Left ventricle myocardium inferior (tissue), 1 donor: ENCODE data around the gene ONECUT3. TPM values are rescaled to one million over a fixed set of nuclear protein-coding genes. Genes with fewer than 3 reads are reported as not detected.
"Not testable (repeated sequence)": the region's sequence is repeated elsewhere in the genome, so short reads cannot be mapped to it uniquely, and the experiment has no call there.

ENCODE experiments used
- DNase-seq: peaks from one replicate; pipeline ENCODE4 v3.0.0-alpha.2; 2020
- H3K27ac ChIP-seq: fragments of 200-600 bp; replicated peaks from 2 replicates; pipeline ENCODE4 v1.8.0; 2021
- H3K27me3 ChIP-seq: fragments of 200-600 bp; 2 replicates; pipeline ENCODE4 v1.8.0; 2021; ENCODE audit warnings: low read depth
- H3K36me3 ChIP-seq: fragments of 200-600 bp; 2 replicates; pipeline ENCODE4 v1.8.0; 2021
- H3K4me1 ChIP-seq: fragments of 200-600 bp; 2 replicates; pipeline ENCODE4 v1.8.0; 2021
- H3K4me3 ChIP-seq: fragments of 200-600 bp; 2 replicates; pipeline ENCODE4 v1.8.0; 2021; ENCODE audit warnings: mild to moderate bottlenecking, moderate library complexity
- H3K9me3 ChIP-seq: fragments of 200-600 bp; replicated peaks from 2 replicates; pipeline ENCODE4 v1.8.0; 2021
- intact Hi-C: fragments of 100-400 bp; cut with micrococcal nuclease; formaldehyde crosslinking; loops from one replicate; pipeline ENCODE4 v1.11.0; 2022
- long read RNA-seq: library from polyadenylated mRNA; unstranded; transcript quantifications from one replicate; pipeline ENCODE4 v2.0.0, GENCODE V29; 2021
- total RNA-seq: library from RNA; stranded (reverse); fragmentation: NEBNext Ultra II Directional; extraction: Animal tissue kit (Norgen Biotek cat#: 25700); gene quantifications from one replicate; pipeline ENCODE4 v1.2.1, GENCODE V29; 2021
- TF ChIP-seq, protein P1 (sequence below): fragments of 200-600 bp; IDR thresholded peaks from 2 replicates; pipeline ENCODE4 v1.8.0; 2021; ENCODE audit warnings: antibody characterized with exemption, mild to moderate bottlenecking, borderline replicate concordance
- donor health status: DM: no; HTN: yes; CAD: no; lungs with severe emphysema.

Gene ONECUT3
- not detected for total RNA-seq
- long read RNA-seq = 0 reads

DNA sequence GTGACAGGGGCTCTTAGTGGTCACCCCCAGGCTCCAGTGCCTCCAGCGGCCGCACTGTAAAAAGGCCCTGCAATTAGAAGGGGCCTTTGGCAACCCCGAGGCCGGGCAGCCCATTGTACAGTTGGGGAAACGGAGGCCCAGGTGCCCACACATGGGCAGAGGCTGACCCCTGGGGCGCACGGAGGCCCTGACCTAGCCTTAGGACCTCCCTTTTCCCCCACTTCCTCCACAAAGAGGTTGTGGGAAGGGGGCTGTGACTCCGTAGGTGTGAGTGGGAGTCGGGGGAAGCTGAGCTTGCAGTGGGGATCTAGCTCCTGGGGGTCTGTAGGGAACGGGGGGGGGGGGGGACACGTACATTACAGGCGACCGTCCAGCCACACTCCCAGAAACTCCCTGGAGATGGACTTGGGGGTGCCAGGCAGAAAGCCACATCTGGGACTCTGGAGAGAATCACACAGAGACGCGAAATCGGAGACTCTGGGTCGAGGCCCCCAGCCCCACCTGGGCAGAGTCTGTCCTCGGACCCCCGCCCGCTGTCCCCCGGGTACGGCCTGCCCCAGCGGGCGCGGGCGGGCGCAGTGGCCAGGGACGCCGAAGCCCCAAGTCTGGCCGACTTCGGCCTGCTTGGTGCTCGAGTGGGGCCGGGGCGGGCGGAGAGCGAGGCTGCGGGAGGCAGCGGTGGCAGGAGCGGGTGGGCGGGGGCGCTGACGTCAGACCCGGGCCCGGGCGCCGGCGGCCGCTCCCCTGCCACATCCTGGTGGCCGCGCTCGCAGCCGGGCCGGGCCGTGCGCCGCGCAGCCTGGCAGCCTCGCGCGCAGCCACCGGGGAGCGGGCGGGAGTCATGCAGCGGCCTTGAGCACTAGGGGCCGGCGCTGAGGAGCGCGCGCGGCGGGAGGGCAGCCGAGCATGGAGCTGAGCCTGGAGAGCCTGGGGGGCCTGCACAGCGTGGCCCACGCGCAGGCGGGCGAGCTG lies at the start of gene ONECUT3:
ONECUT3 (plus strand) TSS at position 750 of the 972 bp plus-strand sequence; CDS start at position 907, 157 bp downstream.
- Histone ChIP-seq H3K27ac (no peak within 1 kb of the TSS), H3K4me1 (peaks cover 48% of the 10 kb centered on the region), H3K9me3 (no peaks in the 10 kb centered on the region), H3K4me3 (no peak within 1 kb of the TSS), H3K27me3 (peaks cover 95% of the 10 kb centered on the region), H3K36me3 (no peaks in the 10 kb centered on the region)
- TF ChIP-seq, protein P1, sequence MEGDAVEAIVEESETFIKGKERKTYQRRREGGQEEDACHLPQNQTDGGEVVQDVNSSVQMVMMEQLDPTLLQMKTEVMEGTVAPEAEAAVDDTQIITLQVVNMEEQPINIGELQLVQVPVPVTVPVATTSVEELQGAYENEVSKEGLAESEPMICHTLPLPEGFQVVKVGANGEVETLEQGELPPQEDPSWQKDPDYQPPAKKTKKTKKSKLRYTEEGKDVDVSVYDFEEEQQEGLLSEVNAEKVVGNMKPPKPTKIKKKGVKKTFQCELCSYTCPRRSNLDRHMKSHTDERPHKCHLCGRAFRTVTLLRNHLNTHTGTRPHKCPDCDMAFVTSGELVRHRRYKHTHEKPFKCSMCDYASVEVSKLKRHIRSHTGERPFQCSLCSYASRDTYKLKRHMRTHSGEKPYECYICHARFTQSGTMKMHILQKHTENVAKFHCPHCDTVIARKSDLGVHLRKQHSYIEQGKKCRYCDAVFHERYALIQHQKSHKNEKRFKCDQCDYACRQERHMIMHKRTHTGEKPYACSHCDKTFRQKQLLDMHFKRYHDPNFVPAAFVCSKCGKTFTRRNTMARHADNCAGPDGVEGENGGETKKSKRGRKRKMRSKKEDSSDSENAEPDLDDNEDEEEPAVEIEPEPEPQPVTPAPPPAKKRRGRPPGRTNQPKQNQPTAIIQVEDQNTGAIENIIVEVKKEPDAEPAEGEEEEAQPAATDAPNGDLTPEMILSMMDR = no peak
- no peak for DNase-seq
- intact Hi-C loops = no loop called here

DNA sequence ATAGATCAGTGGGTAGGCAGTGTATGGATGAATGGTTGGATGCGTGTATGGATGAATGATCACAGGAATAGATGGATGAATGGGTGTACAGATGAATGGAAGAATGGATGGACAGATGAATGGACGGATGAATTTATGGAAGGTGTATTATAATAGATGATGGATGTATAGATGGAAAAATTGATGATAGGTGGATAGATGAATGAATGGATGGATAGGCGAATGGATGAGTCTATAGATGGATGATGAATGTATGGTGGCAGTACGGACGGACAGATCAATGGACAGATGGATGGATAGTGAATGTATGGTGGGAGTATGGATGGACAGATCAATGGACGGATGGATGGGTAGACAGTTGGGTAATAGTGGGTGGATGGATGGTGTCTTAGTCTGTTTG lies 49.0 kb upstream of the ONECUT3 start:
- Histone ChIP-seq H3K4me3 (no peak overlapping the region), H3K27me3 (peaks cover 87% of the 10 kb centered on the region)
- intact Hi-C loops = no loop called here

DNA sequence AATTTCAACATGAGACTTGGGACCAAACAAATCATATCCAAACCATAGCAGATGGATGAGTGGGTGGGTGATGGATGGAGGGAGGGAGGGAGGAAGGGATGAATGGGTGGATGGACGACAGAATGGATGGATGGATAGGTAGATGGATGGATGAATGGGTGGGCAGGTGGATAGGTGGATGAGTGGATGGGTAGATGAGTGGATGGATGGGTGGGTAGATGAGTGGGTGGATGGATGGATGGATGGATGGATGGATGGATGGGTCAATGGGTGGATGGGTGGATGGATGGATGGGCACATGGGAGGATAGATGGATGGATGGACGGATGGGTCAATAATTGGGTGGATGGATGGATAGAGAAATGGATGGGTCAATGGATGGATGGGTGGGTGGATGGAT lies 47.9 kb upstream of the ONECUT3 start:
- Histone ChIP-seq H3K4me3 (no peak overlapping the region), H3K4me1 (no peaks in the 10 kb centered on the region), H3K36me3 (no peaks in the 10 kb centered on the region), H3K9me3 (no peaks in the 10 kb centered on the region), H3K27me3 (peaks cover 87% of the 10 kb centered on the region), H3K27ac (no peak overlapping the region)
- no peak for DNase-seq
- TF ChIP-seq, protein P1 = no peak
- intact Hi-C loops = no loop called here

More for the DNA sequence above, 49.0 kb upstream of the ONECUT3 start:
- no peaks in the 10 kb centered on the region for H3K36me3 ChIP-seq
- TF ChIP-seq, protein P1 = no peak
- no peaks in the 10 kb centered on the region for H3K9me3 ChIP-seq
- H3K27ac ChIP-seq = no peak overlapping the region
- no peaks in the 10 kb centered on the region for H3K4me1 ChIP-seq
- DNase-seq = no peak

DNA sequence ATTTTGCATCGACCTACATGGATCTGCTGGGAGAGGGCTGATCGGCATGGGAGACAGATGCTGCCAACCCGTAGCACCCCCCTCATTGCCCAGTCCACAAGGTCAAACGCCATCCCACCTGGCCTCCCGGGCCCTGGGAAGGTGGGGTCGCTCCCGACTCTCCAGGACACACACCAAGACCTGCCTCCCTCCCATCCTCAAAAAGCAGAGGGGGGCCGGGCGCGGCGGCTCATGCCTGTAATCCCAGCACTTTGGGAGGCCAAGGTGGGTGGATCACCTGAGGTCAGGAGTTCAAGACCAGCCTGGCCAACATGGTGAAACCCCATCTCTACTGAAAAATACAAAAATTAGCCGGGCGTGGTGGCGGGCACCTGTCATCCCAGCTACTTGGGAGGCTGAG lies 46.7 kb upstream of the ONECUT3 start:
- intact Hi-C loops, DNase-seq, H3K4me3 ChIP-seq, H3K27ac ChIP-seq, H3K4me1 ChIP-seq, H3K36me3 ChIP-seq, H3K9me3 ChIP-seq: not testable (repeated sequence)
- H3K27me3 ChIP-seq = peaks cover 87% of the 10 kb centered on the region

DNA sequence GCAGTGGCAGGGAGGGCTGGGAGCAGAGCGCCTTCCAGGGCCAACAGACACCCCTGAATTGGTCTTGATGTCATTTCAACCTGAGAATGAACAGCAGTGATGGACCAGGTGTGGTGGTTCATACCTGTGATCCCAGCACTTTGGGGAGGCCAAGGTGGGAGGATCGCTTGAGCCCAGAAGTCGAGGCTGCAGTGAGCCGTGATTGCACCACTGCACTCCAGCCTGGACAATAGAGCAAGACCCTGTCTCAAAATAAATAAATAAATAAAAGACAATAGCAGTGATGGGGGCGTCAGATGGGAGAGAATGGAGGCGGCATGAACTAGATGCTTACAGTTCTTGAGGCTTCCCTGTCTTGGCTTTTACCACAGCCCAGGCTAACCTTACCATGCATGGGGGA lies 46.1 kb upstream of the ONECUT3 start:
- intact Hi-C loops = no loop called here
- H3K4me1 ChIP-seq = no peaks in the 10 kb centered on the region
- DNase-seq = no peak
- no peak overlapping the region for H3K27ac ChIP-seq
- H3K9me3 ChIP-seq = no peaks in the 10 kb centered on the region
- H3K4me3 ChIP-seq = no peak overlapping the region
- H3K36me3 ChIP-seq = no peaks in the 10 kb centered on the region
- peaks cover 87% of the 10 kb centered on the region for H3K27me3 ChIP-seq
- TF ChIP-seq, protein P1 = no peak

DNA sequence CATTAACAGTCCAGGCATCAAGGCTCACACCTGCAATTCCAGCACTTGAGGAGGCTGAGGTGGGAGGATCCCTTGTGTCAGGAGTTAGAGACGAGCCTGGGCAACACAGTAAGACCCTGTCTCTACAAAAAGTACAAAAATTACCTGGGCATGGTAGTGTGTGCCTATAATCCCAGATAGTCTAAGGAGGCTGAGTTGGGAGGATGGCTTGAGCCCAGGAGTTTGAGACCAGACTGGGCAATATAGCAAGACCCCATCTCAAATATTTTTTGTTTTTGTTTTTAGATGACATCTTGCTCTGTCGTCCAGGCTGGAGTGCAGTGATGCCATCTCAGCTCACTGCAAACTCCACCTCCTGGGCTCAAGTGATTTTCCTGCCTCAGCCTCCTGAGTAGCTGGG lies 40.1 kb upstream of the ONECUT3 start:
- DNase-seq = no peak
- peaks cover 98% of the 10 kb centered on the region for H3K27me3 ChIP-seq
- no peaks in the 10 kb centered on the region for H3K4me1 ChIP-seq
- TF ChIP-seq, protein P1 = no peak
- no peak overlapping the region for H3K4me3 ChIP-seq
- H3K9me3 ChIP-seq = no peaks in the 10 kb centered on the region
- H3K36me3 ChIP-seq = no peaks in the 10 kb centered on the region
- no peak overlapping the region for H3K27ac ChIP-seq
- intact Hi-C loops = no loop called here
